ENCODE measurements around the gene SYNDIG1. TPM values are rescaled to one million over a fixed set of nuclear protein-coding genes. Genes with fewer than 3 reads are reported as not detected.

Gene SYNDIG1
- total RNA-seq, 4 donors from 2014 or later, result 5.1 to 15.9 (median 14.3) TPM

DNA sequence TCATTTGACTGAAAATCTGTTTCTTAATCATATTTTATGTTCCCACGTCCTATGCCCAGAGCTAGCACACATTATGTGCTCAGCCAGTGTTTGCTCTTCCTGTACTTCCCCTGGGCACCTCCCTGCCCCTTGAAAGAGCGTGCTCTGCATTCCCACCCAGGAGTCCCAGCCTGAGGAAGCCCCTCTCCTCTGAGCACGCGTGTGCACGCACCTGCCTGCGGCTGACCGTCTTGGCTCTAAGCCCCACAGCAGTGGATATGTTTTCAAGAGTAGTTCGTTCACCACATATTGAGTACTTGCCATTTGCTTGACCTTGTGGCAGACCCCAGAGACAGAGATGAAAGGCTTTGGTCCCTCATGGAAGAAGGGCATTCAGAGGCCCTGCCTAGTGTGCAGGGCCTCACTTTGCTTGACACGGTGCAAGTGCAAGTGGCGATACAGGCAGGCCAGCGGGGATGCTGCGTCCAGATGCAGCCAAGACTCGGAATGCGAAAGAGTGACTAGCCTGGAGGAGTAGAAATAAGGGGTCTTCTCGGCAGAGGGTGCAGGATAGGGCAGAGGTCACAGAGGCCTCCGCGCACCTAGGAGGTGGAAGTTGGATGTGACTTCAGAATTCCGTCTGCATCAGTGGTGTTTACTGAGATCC lies 14.1 kb downstream of the SYNDIG1 start:
- no peaks in the 10 kb centered on the region for H3K27me3 ChIP-seq
- no peak for DNase-seq (ENCODE audit: low spot score in 2 of 2)
- no peak overlapping the region for H3K4me3 ChIP-seq
- H3K36me3 ChIP-seq, result no peaks in the 10 kb centered on the region
- no peaks in the 10 kb centered on the region for H3K9me3 ChIP-seq
- WGBS, 2 donors, result 82 to 89% methylated on average over 18 of the region's 18 CpGs
- no peak overlapping the region for H3K27ac ChIP-seq
- no peak for TF ChIP-seq EP300 (IDR thresholded peaks at IDR 0.05)
- no peaks in the 10 kb centered on the region for H3K4me1 ChIP-seq

GRCh38 chr20:24484081-24484450 lies 14.6 kb downstream of the SYNDIG1 start:
- WGBS, 2 donors, result 80 to 89% methylated on average over 8 of the region's 8 CpGs
- no peak overlapping the region for H3K27ac ChIP-seq
- no peaks in the 10 kb centered on the region for H3K4me1 ChIP-seq
- no peaks in the 10 kb centered on the region for H3K27me3 ChIP-seq
- H3K9me3 ChIP-seq, result no peaks in the 10 kb centered on the region
- no peak for DNase-seq (ENCODE audit: low spot score in 2 of 2)
- H3K4me3 ChIP-seq, result no peak overlapping the region
- no peaks in the 10 kb centered on the region for H3K36me3 ChIP-seq
- TF ChIP-seq CTCF (IDR thresholded peaks at IDR 0.05) (no peak), POLR2A (IDR thresholded peaks at IDR 0.05) (no peak), EP300 (IDR thresholded peaks at IDR 0.05) (no peak)

DNA sequence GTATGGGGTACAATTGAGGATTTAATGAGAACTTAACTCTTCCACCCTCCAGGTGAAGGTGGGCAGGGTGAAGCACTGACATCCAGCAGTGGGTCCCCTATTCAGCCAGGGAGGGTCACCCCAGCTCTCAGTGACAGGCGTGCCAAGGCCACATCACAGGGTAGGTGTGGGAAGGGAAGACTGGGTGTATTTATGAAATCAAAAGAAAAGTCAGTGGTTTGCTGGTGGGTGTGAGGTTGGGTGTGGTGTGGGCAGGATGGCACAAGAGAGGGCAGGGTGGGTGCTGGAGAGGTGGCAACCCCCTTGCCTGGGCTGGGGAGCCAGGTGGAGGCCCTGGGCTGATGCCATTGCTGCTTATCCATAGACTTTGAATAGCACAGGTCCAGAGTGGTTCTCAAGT lies 16.6 kb downstream of the SYNDIG1 start:
- no peaks in the 10 kb centered on the region for H3K27me3 ChIP-seq
- no peaks in the 10 kb centered on the region for H3K36me3 ChIP-seq
- no peak overlapping the region for H3K27ac ChIP-seq
- no peaks in the 10 kb centered on the region for H3K9me3 ChIP-seq
- WGBS, 2 donors, result 93 to 94% methylated on average over 1 of the region's 1 CpG
- no peak for DNase-seq (ENCODE audit: low spot score in 2 of 2)
- no peak for TF ChIP-seq CTCF (IDR thresholded peaks at IDR 0.05)
- TF ChIP-seq POLR2A (IDR thresholded peaks at IDR 0.05), result no peak
- TF ChIP-seq EP300 (IDR thresholded peaks at IDR 0.05), result no peak
- H3K4me1 ChIP-seq, result no peaks in the 10 kb centered on the region
- no peak overlapping the region for H3K4me3 ChIP-seq

GRCh38 chr20:24487240-24487639 lies 17.8 kb downstream of the SYNDIG1 start:
- no peak for DNase-seq (ENCODE audit: low spot score in 2 of 2)
- 82 to 87% methylated on average over 4 of the region's 4 CpGs for WGBS, 2 donors
- no peaks in the 10 kb centered on the region for H3K4me1 ChIP-seq
- no peaks in the 10 kb centered on the region for H3K36me3 ChIP-seq
- no peaks in the 10 kb centered on the region for H3K27me3 ChIP-seq
- H3K27ac ChIP-seq, result no peak overlapping the region
- H3K4me3 ChIP-seq, result no peak overlapping the region
- no peaks in the 10 kb centered on the region for H3K9me3 ChIP-seq
- TF ChIP-seq POLR2A (IDR thresholded peaks at IDR 0.05) (no peak), CTCF (IDR thresholded peaks at IDR 0.05) (no peak), EP300 (IDR thresholded peaks at IDR 0.05) (no peak)

DNA sequence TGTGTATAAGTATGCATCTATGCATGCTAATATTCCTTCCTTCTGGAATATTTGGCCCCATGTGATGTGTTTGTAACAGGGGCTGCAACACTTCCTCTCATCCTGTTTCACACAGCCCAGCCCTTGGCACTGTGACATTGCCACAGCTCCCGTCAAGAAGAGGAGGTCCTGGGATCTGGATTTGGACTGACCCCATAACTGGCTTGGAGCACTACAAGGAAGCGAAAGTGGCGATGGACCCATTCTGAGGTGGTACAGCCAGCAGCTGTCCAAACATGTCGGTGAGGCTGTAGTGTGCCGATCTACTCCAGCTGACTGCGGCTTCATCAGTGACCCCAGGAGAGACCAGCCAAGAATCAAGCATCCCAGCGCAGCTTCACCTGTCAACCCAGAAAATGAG lies 18.2 kb downstream of the SYNDIG1 start:
- TF ChIP-seq EP300 (IDR thresholded peaks at IDR 0.05) (no peak), POLR2A (IDR thresholded peaks at IDR 0.05) (no peak), CTCF (IDR thresholded peaks at IDR 0.05) (no peak)
- Histone ChIP-seq H3K27ac (no peak overlapping the region), H3K9me3 (no peaks in the 10 kb centered on the region), H3K36me3 (no peaks in the 10 kb centered on the region), H3K4me1 (no peaks in the 10 kb centered on the region), H3K27me3 (no peaks in the 10 kb centered on the region), H3K4me3 (no peak overlapping the region)
- no peak for DNase-seq (ENCODE audit: low spot score in 2 of 2)
- WGBS, 2 donors, result 80 to 90% methylated on average over 7 of the region's 7 CpGs

All from tibial nerve (tissue), 4 donors.